Neural progenitor cell (in vitro differentiated cells): ENCODE data around the gene C17orf50.

ENCODE experiments used
- EZH2phosphoT487 ChIP-seq: fragments of 200-600 bp; sonication (generic); IDR thresholded peaks from 2 replicates; pipeline ENCODE4 v1.6.1; 2017; ENCODE audit warnings: antibody characterized with exemption
- TF ChIP-seq, protein P1 (sequence below): fragments of 200-600 bp; sonication (generic); IDR thresholded peaks from 2 replicates; pipeline ENCODE4 v1.5.1; 2017; ENCODE audit warnings: antibody characterized with exemption, mild to moderate bottlenecking

DNA sequence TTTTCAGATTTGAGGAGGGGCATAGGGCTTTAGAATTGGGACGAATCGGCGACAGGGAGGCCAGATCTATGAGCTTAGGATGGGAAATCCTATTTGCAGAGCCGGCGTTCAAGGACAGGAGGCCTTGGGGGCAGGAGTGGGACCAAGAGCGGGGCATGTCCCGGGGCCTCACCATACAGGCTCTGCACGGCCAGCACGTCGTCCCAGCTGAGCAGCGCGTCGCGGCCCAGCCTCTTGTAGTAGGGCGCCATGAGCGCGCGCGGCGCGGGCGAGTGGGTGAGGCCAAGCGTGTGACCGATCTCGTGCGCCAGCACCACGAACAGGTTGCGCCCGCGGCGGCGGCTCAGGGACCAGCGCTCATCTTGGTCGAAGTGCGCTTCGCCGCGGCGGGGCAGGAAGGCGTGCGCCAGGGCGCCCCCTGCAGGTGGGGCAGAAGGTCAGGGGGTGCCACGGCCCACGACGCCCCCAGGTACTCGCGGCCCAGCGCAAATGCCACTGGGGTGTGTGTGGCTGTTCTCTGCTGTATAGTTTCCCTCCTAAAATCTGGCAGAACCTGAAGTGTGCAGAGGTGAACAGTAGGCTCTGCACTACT, 9.3 kb downstream of the C17orf50 start:
- no peak for TF ChIP-seq EZH2phosphoT487
- TF ChIP-seq, protein P1, sequence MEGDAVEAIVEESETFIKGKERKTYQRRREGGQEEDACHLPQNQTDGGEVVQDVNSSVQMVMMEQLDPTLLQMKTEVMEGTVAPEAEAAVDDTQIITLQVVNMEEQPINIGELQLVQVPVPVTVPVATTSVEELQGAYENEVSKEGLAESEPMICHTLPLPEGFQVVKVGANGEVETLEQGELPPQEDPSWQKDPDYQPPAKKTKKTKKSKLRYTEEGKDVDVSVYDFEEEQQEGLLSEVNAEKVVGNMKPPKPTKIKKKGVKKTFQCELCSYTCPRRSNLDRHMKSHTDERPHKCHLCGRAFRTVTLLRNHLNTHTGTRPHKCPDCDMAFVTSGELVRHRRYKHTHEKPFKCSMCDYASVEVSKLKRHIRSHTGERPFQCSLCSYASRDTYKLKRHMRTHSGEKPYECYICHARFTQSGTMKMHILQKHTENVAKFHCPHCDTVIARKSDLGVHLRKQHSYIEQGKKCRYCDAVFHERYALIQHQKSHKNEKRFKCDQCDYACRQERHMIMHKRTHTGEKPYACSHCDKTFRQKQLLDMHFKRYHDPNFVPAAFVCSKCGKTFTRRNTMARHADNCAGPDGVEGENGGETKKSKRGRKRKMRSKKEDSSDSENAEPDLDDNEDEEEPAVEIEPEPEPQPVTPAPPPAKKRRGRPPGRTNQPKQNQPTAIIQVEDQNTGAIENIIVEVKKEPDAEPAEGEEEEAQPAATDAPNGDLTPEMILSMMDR, result peak; percentile 30
